ACC112 (cell line): ENCODE measurements around the gene PRSS56.

Experiments
- H2AFZ ChIP-seq: fragments of 200-600 bp; sonication (generic); one replicate; pipeline ENCODE4 v1.6.0; 2017; ENCODE audit warnings: antibody characterized with exemption, low read length; ENCODE audit not compliant: unreplicated experiment
- H3K27ac ChIP-seq: fragments of 200-600 bp; sonication (generic); 2 replicates; pipeline ENCODE4 v1.5.1; 2014; ENCODE audit warnings: low read depth, mild to moderate bottlenecking, antibody characterized with exemption, low read length, moderate library complexity
- H3K27me3 ChIP-seq: fragments of 200-600 bp; sonication (generic); 2 replicates; pipeline ENCODE4 v1.6.1; 2014; ENCODE audit warnings: mild to moderate bottlenecking, antibody characterized with exemption, low read length, moderate library complexity, mixed read lengths; ENCODE audit not compliant: insufficient read depth
- H3K36me3 ChIP-seq: fragments of 200-600 bp; sonication (generic); 2 replicates; pipeline ENCODE4 v1.6.1; 2016; ENCODE audit warnings: mild to moderate bottlenecking, antibody characterized with exemption, low read length, moderate library complexity, mixed read lengths; ENCODE audit not compliant: insufficient read depth
- H3K4me1 ChIP-seq: fragments of 200-600 bp; sonication (generic); one replicate; pipeline ENCODE4 v1.6.1; 2016; ENCODE audit warnings: low read length, mixed read lengths; ENCODE audit not compliant: insufficient read depth, unreplicated experiment, control insufficient read depth
- H3K4me3 ChIP-seq: fragments of 200-600 bp; sonication (generic); 2 replicates; pipeline ENCODE4 v1.5.1; 2014; ENCODE audit warnings: mild to moderate bottlenecking, low read depth, low read length
- H3K79me2 ChIP-seq: fragments of 200-600 bp; sonication (generic); one replicate; pipeline ENCODE4 v1.6.0; 2016; ENCODE audit warnings: low read length; ENCODE audit not compliant: control insufficient read depth, unreplicated experiment, insufficient read depth

The PRSS56 gene

DNA sequence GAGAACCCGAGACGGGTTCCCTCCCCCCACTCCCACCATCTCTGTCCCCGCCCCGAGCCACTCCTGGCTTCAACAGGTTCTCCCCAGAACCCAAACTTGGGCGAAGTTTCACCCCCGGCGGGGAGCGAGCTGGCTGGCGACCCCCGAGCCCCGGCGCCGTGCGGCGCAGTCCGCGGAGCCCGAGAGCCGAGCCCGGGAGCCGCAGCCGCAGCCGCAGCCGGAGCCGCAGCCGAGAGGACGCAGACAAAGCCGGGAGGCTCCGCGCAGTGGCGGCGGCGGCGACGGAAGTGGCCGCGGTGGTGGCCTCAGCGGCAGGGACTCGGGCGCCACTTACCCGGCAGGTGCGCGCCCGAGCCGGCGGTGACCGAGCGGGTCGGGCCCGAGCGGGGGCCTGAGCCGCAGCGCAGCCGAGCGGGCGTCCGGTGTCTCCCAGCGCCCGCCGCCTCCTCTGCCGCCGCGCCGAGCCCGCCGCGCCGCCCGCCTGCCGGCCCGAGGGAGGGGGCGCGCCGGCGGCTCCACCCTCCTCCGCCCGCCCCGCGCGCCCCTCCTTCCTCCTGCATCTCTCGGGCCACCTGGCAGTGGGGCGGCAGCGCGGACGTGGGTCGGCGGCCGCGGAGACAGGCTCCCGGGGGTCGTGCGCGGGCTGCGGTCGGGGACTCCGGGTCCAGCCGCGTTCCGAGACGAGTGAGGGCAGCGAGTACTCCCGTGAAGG is 32.6 kb upstream of the PRSS56 start, which contains the start of gene ECEL1:
TSS of gene ECEL1 (minus strand) at position 450 of the 712 bp plus-strand sequence. CDS start 1,181 bp downstream, outside the sequence.
- Histone ChIP-seq H3K36me3 (no peaks in the 10 kb centered on the region), H3K27ac (no peak within 1 kb of the TSS), H3K27me3 (peaks cover 50% of the 10 kb centered on the region), H3K79me2 (no peaks in the 10 kb centered on the region), H3K4me1 (no peaks in the 10 kb centered on the region), H3K4me3 (no peak within 1 kb of the TSS), H2AFZ (no peak within 1 kb of the TSS)

DNA sequence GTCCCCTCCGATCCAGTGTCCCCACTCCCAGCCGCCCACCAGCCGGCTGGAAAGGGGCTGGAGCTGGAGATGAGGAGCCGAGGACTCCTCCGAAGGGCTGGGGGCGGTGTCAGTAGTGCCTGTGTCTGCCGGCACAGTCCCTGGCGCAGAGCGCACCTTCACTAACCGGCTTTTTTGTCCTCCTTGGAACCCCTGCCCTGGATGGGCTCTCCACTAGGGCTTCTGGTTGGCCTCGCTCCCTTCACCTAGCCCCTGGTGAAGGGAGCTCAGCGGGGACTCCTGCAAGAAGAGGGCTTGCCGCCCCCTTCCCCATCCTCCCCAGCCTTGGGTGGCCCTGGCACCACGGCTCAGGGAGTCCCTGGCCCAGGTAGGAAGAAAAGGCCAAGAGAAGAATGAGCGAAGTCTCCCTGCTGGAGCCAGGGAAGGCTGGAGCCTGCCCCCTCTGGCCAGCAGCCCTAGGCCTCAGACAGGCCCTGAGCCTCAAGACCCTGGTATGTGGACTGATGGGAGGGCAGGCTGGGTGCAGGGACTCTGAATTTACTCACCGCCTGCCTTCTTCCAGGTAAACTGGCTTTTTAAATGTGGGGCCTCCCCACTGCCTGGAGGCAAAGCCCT is 32.0 kb upstream of the PRSS56 start:
- Histone ChIP-seq H3K4me1 (no peaks in the 10 kb centered on the region), H3K4me3 (no peak overlapping the region), H2AFZ (no peak overlapping the region), H3K27ac (no peak overlapping the region), H3K36me3 (no peaks in the 10 kb centered on the region), H3K79me2 (no peaks in the 10 kb centered on the region), H3K27me3 (peaks cover 50% of the 10 kb centered on the region)

DNA sequence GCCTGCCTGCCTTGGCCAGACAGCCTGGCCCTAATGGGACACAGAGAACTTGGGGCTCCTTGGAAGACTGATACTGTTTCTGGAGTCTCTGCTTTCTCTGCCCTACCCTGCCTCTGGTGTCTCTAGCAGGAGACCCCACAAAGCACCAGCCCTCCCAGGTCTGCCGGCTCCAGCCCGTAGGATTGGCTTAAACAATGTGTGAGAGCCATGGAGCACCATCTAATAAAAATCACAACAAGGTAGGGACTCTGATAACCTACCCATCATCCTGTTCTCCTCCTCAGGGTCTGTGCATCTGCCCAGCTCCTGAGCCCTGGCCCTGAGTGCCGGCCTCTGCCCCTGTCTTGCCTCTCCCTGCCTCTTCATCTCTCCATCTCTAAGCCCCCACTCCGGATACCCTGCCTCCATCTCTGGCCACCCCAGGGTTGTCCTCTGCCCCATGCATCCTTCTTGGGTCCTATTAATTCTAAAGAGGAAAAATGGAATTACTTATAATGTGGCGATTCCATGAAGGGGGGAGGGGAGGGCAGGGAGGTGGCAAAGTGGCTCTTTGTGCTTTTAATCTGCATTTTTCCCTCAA is 31.4 kb upstream of the PRSS56 start:
- Histone ChIP-seq H3K79me2 (no peaks in the 10 kb centered on the region), H3K36me3 (no peaks in the 10 kb centered on the region), H3K27me3 (peaks cover 50% of the 10 kb centered on the region), H3K4me1 (no peaks in the 10 kb centered on the region), H2AFZ (no peak overlapping the region), H3K27ac (no peak overlapping the region), H3K4me3 (no peak overlapping the region)

DNA sequence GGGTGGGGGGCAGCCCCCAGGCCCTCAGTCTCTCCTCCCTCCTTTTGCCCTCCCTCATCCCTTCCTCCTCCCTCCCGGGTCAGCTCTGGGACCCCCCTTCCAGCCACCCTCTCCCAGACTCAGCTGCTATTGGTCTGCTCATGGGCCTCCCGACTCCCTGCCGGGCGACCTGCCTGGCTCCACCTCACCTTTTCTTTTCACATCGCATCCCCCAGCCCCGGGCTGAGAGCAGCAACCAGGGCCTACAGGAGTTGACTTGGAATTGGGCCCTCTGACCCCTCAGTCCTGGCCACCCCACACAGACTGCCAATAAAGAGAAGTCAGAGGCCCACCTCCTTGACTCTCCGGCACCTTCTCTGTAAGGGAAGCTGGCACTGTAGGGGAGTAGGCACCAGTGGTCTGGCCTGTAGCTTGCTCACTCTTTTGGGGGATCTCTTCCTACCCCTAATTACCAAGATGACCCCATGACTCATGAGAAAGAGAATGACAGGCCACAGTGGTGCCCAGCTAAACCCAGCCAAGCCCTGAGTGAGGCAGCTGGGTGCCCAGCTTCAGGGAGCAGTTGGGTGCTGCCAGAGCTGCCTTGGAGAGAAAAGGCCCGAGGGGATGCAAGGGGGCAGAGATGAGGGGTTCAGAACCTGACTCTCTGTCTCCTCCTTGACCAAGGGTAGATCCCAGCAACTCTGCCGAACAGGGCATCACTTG is 30.5 kb upstream of the PRSS56 start:
- H3K27me3 ChIP-seq = peaks cover 42% of the 10 kb centered on the region
- no peak overlapping the region for H2AFZ ChIP-seq
- no peak overlapping the region for H3K4me3 ChIP-seq
- H3K27ac ChIP-seq = no peak overlapping the region
- no peaks in the 10 kb centered on the region for H3K36me3 ChIP-seq
- no peaks in the 10 kb centered on the region for H3K79me2 ChIP-seq
- H3K4me1 ChIP-seq = no peaks in the 10 kb centered on the region

DNA sequence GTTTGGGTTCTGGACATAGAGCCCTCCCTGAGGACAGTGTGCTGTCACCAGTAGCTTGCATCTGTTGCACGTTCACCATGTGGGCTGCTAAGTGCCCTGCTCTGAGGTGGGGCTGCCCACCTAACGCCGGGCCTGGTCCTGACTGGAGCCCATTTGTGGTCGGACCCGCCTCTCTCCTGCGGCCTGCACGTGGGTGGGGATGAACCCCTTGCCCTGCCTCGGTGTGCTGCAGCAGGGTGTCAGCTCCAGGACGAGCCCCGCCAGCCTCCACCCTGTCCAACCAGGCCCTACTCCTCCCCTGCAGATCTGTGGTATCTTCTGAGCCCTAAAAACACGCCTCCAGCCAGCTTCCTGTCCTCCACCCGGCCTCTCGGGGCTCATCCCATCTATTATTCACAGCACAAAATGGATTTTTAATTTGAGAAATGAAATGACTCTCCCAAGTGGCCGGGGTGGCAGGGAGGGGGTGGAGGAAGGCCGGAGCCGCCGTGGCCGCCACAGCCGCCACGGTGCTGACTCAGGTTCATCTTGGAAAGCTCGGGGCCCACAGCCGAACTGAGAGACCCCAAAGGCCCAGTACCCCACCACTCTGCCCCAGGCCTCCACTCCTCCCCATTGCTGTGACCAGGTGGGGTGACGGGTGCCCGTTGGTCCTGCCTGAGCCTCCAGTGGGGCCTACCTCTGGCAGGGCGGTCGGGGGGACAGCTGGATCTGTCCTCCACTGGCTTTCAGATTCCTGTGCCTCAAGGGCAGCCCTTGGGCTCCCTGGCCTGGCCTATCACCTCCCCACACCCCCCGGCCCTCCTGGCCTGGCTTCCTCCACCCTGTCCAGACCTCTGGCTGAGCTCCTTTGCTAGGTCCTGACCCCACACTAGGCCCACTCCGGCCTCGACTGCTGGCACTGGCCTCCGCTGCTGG is 29.7 kb upstream of the PRSS56 start:
- Histone ChIP-seq H3K27me3 (peaks cover 34% of the 10 kb centered on the region), H3K36me3 (no peaks in the 10 kb centered on the region), H3K27ac (no peak overlapping the region), H2AFZ (no peak overlapping the region), H3K79me2 (no peaks in the 10 kb centered on the region), H3K4me1 (no peaks in the 10 kb centered on the region), H3K4me3 (no peak overlapping the region)

DNA sequence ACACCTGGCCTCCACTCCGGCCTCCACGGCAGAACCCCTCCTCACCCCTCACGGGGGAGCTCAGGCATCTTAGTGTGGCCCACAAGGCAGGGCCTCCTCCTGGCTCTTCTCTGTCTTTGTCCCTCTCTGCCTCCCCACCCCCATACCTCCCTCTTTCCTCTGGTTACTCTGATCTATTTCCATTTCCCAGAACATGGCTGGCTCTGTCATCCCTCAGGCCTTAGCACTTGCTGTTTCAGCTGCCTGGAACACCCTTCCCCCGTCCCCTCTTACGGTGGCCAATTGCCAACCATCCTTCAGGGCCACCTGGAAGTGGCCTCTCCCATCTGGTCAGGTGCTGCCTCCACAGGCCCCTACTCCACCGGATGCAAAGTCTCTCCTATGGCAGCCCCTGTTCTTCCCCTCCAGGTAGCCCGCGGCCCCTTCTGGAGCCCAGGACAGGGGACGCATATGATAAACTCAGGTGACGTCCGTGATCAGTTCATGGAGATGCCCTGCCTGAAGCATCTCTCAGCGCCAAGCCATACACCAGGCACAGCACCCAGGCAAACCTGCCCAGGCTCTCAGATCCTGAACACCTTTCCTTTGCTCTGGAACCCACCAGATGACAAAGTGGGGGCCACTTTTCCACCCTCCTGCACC is 28.9 kb upstream of the PRSS56 start:
- no peak overlapping the region for H2AFZ ChIP-seq
- H3K4me3 ChIP-seq = no peak overlapping the region
- H3K79me2 ChIP-seq = no peaks in the 10 kb centered on the region
- H3K27ac ChIP-seq = no peak overlapping the region
- H3K27me3 ChIP-seq = peaks cover 26% of the 10 kb centered on the region
- H3K36me3 ChIP-seq = no peaks in the 10 kb centered on the region
- no peaks in the 10 kb centered on the region for H3K4me1 ChIP-seq

DNA sequence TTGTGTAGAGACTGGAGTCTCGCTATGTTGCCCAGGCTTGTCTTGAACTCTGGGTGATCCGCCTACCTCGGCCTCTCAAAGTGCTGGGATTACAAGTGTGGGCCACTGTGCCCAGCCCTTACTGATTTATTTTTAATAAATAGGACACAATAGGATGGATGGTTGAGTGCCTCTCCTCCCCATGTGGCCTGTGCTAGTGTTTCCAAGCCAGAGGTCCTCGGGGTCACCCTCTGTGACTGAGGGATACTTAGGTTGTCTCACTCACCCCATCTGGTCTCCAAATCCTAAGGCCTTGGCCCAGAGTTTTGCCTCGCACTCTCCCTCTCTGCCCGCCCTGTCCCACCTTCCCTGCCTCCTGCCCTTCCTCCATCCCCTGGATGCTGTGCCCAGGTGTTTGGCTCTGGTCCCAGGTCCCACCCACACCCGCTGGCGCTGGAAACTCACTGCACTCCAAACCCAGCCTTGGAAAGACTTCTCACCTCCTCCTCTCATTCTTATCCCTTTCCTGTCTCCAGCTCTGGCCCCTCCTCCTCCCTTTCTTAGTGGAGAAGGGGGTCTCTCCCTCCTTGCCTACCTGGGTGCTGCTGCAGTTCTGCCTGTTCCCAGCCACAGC is 27.8 kb upstream of the PRSS56 start:
- no peak overlapping the region for H3K4me3 ChIP-seq
- no peak overlapping the region for H2AFZ ChIP-seq

DNA sequence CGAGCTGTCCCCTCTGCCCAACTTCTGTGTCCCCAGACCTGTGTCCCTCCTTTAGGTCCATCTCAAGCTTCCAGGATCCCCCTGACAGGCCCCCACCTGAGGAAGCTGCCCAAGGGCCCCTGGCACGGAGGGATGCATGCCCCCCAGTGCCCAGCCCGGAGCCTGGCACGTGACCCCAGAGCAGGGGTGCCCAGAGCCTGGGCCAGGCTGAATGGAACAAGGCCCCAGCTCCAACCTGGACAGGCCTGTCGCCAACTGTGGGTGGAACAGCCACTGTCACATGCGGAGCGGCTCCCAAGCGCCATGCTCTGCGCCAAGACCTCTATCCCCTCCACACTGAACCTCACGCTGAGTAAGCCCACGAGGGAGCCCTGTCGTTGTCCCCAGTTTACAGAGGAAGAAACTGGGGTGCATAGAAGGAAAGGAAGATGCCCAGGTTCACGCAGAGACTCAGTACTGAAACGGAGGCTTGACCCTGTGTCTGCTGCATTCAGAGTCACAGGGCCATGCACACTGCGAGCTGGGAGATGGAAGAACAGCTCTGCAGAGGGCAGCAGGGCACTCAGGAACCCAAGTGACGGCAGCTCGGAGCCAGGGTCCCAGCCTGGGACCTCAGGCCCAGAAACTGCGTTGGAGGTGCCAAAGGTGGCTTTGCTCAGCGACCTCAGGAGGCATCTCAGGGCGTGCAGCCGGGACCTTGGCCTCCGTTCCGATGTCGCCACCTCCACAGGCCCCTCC is 27.1 kb upstream of the PRSS56 start:
- no peak overlapping the region for H2AFZ ChIP-seq
- H3K27me3 ChIP-seq = peaks cover 15% of the 10 kb centered on the region
- no peak overlapping the region for H3K27ac ChIP-seq
- H3K4me1 ChIP-seq = no peaks in the 10 kb centered on the region
- no peaks in the 10 kb centered on the region for H3K79me2 ChIP-seq
- no peak overlapping the region for H3K4me3 ChIP-seq
- H3K36me3 ChIP-seq = no peaks in the 10 kb centered on the region

More for the DNA sequence above, 27.8 kb upstream of the PRSS56 start:
- Histone ChIP-seq H3K27me3 (peaks cover 16% of the 10 kb centered on the region), H3K27ac (no peak overlapping the region), H3K36me3 (no peaks in the 10 kb centered on the region), H3K4me1 (no peaks in the 10 kb centered on the region), H3K79me2 (no peaks in the 10 kb centered on the region)
